Fibroblast of upper back skin (primary cell): ENCODE data around the gene WNT7B.

ENCODE experiments used
- DNase-seq: peaks from one replicate; pipeline ENCODE4 v3.0.0-alpha.2; 2013

The WNT7B gene

GRCh38 chr22:45903355-45904135, 73.4 kb downstream of the WNT7B start:
- peak; percentile 69 for DNase-seq

GRCh38 chr22:45897736-45898135, 79.2 kb downstream of the WNT7B start:
- no peak for DNase-seq

GRCh38 chr22:45896964-45897538, 79.9 kb downstream of the WNT7B start:
- no peak for DNase-seq

- no peak for DNase-seq
Measured at GRCh38 chr22:45896153-45896951, 80.6 kb downstream of the WNT7B start.

- DNase-seq: no peak
Measured at GRCh38 chr22:45895436-45896152, 81.4 kb downstream of the WNT7B start.

- DNase-seq: no peak
Measured at GRCh38 chr22:45893516-45893915, 83.4 kb downstream of the WNT7B start.

GRCh38 chr22:45892681-45893461, 84.1 kb downstream of the WNT7B start:
- no peak for DNase-seq

- DNase-seq: no peak
Measured at GRCh38 chr22:45891996-45892621, 84.9 kb downstream of the WNT7B start.

- DNase-seq: no peak
Measured at GRCh38 chr22:45891471-45891995, 85.4 kb downstream of the WNT7B start.

- no peak for DNase-seq
Measured at GRCh38 chr22:45891021-45891421, 85.9 kb downstream of the WNT7B start.

- DNase-seq: no peak
Measured at GRCh38 chr22:45890351-45890635, 86.7 kb downstream of the WNT7B start.

GRCh38 chr22:45889539-45890350, 87.2 kb downstream of the WNT7B start:
- peak; percentile 16 for DNase-seq

- no peak for DNase-seq
Measured at GRCh38 chr22:45889093-45889538, 87.8 kb downstream of the WNT7B start.

GRCh38 chr22:45888221-45889092, 88.5 kb downstream of the WNT7B start:
- DNase-seq: no peak

GRCh38 chr22:45887202-45888131, 89.5 kb downstream of the WNT7B start:
- no peak for DNase-seq

- no peak for DNase-seq
Measured at GRCh38 chr22:45886540-45886939, 90.4 kb downstream of the WNT7B start.

GRCh38 chr22:45885941-45886395, 91.0 kb downstream of the WNT7B start:
- DNase-seq: no peak

- no peak for DNase-seq
Measured at GRCh38 chr22:45885171-45885840, 91.7 kb downstream of the WNT7B start.
